HS-5 (cell line): ENCODE data around the gene TMEM108.

ENCODE experiments used
- DNase-seq: peaks from one replicate; pipeline ENCODE4 v3.0.0-alpha.2; 2012; ENCODE audit warnings: low read depth

TMEM108 gene

DNA sequence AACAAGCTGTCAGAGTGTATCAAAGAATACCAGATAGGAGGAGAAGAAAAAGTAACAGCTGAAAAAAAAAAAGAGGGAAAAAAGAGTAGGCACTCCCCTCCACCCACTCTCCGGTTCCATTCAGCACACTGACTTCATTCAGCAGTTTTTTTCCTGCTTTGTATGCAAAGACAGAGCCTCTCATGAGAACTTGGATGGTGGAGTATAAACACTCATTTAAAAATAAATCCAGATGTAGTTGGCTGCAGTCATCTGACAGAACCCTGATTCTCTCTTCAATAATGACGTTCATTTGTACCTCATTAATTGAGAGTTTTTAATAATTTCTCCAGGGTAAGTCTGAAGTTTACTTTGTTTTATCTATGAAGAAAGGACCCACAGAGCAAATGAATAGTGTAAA is 81.0 kb downstream of the TMEM108 start:
- DNase-seq: no peak

DNA sequence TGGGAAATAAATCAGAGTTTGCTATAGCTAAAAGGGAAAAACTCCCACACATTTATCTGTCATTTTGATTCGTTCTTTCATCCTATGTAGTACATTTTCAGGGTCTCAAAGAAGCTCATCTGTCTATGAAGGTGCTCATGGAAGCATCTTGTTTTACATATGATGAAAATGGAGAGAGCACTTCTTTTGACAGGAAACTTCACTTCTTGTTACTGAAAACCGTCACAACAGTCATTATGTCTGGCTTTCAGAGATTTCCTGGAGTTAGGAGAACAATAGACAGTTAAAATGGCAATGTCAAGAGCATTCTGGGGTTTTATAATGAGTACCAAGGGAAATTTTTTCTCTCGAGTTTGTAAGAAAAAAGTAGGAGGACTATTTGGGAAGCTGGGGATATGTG is 83.3 kb downstream of the TMEM108 start:
- DNase-seq: no peak

DNA sequence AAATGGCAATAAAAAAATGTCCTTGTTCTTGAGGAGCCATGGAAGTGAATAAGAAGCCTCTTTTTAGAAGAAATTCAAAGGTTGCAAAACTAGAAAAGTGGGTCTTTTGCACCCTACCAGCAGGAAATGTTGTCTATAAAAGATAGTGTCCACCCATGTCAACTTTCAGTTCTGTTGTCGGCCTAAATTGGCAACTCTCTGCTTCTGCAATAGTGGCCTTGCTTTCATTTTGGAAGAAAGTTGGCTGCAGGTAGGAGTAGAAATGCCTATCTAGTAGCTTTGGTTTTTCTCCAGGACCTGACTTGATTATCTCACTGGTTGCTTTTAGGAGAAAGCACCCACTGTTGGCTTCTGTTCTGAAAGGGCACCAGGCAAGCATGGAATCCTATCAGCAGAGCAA is 85.4 kb downstream of the TMEM108 start:
- DNase-seq: no peak

DNA sequence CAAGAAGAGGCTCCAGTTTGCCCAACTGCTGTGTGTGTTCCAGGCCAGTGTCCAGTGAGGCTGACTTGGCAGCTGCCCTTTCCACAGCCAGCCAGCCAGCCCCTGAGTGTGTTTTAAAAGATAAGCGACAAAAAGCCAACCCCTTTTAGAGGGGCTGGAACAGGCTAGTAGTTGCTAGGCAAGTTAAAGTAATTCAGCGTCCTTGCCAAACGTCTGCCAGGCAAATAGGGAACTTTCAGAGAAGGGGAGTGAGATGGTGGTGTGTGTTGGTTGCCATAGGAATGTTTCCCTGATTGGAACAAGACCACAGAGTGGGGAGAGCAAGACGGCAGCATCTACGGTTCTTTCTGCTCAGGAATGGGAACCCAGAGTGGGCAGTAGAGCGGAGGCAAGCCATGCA is 86.3 kb downstream of the TMEM108 start:
- DNase-seq: no peak

DNA sequence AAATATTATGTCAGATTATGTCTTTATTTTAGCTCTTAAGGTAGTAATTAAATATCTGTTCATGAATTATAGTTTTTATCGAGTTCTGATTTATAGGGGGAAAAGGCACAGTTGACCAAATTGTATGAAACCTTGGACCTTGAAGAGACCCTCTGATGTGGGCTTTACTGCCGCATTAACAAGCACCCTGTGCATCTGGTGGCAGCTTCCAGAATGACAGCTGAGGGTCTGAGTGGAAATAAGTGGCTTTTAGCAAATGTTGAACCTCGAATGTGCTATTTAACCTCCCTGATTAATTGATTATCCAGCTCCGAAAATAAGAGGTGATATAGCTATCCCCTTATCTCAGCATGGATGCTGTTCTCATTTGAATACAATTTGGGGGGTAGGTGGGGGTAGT is 87.0 kb downstream of the TMEM108 start:
- DNase-seq: no peak

DNA sequence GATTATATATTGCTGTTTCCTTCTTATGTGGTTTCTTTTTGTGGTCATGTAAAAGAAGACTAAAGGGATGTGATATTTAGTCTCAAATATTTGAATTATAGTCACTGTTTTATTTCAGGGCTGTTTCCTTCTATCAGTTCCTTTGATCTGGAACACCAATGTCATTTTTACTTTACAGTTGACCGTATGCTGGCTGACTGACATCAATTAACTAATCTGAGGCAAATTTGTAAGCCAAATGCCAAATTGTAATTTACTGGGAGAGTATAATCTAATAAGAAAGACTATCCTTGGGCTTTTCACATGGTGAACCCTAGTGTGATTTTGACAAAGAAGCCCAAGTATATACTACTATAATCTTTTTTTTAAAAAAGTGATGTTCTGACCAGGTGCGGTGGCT is 87.6 kb downstream of the TMEM108 start:
- no peak for DNase-seq

DNA sequence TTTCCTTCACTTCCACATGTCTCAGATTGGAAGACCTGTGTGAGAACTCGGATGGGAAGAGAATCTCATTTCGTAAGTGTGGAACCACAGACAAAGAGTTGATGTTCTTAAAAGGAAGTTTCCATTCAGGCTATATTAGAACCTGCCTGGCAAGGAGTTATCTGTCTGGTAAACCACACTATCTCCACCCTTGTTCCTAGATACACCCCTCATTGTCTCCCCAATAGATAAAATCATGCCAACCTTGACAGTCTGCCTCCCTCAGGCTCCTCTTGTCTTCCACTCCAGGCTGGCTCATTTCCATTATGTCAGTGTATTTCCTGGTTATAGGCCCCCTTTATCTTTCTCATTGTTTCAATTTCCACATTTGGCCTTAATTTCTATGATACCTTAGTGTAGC is 89.2 kb downstream of the TMEM108 start:
- no peak for DNase-seq

DNA sequence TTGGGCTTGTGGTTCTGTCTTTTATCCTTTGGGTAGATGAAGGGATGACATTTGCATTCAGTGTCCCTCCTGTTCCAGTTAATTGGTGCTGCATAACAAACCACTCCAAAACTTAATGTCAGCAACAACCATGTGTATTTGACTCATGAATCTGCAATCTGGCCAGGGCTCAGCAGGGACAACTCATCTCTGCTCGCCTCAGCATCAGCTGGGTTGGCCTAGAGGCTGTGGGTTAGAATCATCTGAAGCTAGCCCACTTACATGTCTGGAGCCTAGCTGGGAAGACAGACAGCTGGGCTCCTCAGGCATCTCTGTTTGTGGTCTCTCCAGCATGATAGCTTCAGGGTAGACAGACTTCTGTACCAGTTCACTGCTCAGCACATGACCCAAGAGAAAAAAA is 92.0 kb downstream of the TMEM108 start:
- no peak for DNase-seq

DNA sequence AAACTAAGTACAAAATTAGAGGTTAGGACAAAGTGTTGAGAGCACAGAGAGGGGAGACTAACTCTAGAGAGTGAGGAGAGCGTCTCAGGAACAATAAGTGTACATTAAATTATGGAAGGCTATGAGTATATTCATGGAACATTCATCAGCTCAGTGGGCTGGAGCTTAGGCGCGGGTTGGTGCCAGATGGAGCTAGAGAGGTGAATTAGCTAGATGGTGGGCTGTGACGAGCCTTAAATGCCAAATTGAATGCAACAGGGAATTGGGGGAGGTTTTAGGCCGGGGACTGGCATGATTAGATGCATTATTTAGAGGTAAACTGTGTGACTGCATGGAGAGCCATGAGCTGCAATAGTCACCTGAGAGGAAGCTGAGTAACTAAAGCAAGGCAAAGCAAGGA is 97.1 kb downstream of the TMEM108 start:
- no peak for DNase-seq

DNA sequence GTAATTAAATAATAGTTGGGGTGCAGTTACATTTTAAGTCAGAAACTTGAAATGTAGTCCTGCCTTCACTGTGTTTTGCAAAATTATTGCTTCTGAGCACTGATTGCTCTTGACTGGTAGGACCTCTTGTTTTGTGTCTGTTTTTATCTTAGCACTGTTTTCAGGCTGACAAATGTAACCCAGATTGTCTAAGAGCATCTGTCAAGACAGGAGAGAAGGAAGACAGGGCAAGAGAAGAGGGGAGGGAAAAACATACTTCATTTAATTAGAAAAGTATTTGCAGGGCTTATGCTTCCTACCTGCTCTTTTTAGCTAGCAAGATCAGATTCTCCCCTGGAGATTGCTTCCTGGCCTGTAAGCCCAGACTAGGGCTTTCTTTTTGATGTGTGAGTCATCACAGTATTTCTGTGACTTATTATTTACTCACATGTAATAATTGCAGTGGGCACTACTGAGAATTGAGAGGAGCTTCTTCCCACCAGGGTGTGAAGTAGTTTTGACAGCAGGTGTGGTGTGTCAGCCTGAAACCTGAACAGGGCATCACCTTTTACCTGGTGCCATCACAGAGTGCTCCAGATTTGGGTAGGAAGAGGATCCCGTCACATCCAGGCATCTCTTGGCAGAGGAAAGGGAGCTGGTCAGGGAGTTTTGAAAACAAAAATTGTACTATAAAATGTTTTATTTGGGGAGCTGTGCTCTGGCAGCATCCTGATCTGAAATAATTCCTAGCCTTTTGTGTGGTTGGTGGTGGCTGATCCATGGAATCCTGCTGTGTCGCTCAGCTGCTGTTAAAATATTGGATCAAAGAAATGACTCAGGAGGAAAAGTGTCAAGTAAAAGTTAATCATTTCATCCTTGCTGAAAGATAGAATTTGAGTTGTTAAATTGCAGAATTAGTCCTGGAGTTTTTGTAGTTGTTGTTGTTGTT is 98.2 kb downstream of the TMEM108 start:
- no peak for DNase-seq

DNA sequence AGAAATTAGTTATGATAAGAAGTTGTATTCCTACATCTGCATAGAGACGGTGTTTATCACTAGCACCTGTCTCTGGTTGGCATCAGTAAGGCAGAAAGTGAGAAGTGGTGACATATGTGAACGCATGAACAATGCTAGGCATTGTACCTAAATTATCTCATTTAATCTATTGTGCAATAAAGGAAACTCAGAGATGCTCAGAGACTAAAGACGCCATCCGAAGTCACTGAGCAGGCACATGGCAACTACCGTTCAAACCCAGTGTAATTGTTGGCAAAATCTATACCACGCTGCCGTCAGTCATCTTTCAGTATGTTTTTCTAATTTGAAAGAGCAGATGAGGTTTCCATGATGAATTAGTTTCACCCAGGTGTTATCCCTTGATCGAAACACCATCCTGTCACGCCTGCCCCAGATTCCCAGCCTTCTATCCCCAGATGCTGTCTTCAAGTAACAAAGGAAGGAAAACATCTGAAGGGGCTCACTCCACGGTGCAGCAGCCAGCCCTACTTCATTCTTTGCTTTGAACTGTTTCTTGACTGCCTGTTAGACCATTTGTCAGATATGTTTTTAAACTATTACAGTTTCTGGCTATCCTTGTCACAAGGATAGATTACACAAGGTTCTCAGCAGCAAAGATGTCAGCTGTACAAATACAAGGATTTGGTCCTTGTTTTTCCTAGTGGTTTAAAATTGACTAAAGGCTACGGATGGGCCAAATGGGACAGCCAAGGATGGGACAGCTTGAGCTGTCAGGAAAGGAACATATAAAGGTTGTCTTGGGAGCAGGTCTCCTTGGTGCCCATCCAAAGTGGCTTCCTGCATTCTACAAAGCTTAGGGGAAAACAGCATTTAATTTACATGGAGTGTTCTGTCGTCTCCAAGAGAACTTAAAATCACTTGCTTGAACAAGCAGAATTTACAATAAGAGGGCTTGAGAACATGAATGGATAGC is 99.1 kb downstream of the TMEM108 start:
- no peak for DNase-seq

DNA sequence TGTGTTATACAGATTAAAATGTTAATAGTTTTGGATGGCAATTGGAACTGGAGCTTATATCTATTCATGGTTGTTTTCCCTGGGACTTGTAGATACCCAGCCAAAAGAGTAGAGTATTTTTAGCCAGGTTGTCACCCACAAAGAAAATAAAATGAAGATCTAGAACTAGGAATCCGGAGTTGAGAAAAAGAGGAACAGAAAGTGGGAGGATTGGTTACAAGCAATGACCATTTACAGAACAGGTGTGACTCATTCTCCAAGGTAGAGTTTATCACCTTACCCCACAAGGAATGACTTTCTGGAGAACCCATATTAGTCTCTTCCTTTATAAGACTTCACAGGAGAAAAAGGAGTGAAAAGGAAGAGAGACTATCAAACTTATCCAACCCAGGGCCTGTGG is 99.8 kb downstream of the TMEM108 start:
- no peak for DNase-seq

DNA sequence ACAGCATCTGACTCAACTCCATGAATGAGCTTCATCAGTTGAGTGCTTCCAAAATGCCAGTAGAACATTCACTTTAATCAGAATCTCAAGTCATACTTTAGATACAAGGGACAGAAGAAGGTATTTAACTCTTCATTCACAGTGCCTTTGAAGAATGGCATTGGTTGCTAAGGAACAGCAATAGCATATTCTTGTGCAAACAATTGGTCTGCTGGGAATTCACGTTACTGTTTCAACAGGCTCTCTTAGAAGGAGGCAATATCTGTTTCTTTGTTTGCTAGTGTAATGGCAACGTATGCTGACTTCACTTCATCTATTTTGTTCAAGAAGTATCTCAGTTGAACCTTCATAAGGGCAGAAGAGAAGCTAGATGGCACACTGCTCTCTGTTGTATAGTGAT is 113.9 kb downstream of the TMEM108 start:
- no peak for DNase-seq

DNA sequence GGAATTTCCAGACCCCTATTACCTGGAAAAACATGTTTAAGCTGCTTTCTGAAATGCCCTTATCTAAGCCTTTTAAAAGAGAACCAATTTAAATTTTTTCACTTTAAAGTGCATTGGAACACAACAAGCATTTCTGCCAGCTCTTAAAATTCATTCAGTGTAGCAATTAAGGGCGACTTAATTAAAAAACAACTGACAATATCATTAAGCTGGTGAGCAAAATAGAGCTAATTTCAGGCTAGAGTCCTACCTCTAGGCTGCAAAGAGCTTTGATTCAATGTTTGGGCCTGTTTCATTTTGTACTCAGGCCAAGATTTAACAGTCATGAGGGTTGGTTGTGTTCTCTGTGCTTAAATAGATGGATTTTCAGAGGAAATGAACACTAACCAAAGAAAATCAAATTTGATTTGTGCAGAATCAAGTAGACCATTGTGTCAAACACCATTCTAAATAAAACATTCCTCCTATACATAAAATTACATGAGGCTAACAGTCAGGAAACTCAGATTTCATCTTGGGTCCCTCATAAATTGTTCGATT is 114.6 kb downstream of the TMEM108 start:
- DNase-seq: no peak

DNA sequence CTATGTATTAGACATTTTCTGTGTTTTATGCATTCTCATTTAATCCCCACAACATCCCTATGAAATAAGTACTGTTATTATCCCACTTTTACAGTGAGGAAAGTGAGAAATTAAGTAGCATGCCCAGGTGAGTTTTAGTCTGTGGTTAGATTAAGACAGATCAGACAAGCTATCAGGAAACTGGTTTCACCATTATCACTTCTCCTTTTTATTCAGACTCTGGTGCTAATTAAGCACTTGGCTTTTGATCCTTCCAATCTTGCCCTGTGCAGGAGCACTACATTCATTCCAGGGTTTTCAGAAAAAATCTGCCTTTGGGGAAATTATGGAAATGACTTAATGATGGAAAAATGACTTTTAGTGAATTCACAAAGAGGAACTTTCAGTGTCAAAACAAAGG is 115.2 kb downstream of the TMEM108 start:
- DNase-seq: no peak

DNA sequence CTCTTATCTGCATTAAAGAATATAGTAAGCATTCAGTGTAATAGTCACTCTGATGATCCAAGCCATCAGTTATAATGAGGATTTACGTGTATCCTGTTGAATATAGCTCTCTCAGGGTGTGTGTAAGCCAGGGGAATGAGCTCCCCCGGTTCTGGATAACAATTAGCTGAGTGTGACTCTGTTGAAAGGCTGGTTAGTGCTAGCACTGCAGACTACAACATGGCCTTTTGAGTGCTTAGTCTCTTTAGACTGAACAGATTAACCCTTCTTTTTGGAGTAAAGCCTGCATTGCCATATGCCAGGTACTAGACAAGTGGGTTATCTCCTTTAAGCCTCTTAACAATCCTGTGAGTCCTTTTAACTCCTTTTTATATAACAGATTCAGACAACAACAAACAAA is 119.5 kb downstream of the TMEM108 start:
- DNase-seq: no peak

DNA sequence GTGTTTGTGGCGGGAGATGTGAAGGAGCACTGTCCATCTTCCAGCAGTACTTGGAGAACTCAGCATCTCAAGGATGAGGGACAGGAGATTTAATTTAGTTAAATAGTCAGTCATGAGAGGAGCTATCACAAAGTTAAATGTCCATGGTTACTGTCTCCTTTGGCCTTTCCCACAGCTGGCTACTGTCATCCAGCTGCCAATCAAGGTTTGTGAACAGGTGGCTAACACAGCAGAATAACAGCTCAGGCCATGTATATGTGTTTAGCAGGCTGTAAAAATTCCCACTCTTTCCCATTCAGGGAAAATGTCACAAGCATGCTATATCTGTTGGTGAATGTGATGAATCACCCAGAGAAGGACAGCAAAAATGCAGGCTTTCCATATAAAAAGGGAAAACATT is 120.5 kb downstream of the TMEM108 start:
- no peak for DNase-seq

DNA sequence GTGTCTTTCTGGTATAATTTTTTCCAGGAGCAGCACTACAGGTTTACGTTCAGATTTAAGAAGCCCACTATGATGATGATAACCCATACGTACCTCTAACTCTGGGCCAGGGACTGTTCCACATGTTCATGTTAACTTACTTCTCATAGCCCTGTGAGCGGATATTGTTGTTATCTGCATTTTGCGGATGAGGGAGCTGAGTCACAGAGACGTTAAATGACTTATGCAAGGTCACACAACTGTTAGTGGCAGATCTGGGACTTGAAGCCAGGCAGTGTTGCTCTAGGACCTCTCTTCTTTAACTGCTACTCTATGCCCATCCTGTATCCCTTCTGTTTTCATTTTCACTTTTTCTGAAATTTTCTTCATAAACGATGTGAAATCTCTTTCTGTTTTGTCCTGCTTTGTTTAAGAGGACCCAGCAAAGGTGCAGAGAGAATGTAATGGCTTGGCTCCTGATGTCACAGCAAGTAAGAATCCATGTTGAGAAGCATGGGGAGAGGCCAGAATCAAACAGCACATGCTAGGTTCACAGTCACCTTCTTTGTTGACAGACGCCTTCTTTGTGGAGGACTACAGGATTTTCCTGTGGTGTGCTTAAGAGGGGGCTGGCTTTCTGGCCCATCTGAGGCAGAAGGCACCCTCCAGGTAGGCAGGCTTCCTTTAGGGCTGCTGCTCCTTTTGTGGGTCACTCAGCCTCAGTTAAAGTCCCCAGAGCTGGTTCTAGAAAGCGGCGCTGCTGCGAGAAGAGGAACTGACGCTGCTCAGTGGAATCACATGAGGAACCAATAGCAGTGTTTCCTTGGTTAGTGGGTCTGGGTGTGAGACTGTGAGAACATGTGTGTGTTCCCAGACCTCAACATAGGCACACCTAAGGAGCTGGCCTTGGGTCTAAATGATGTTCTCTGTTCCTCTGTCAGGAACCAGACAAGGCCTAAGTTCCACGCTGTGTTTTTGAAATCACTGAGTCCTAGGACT is 121.6 kb downstream of the TMEM108 start:
- DNase-seq: no peak

DNA sequence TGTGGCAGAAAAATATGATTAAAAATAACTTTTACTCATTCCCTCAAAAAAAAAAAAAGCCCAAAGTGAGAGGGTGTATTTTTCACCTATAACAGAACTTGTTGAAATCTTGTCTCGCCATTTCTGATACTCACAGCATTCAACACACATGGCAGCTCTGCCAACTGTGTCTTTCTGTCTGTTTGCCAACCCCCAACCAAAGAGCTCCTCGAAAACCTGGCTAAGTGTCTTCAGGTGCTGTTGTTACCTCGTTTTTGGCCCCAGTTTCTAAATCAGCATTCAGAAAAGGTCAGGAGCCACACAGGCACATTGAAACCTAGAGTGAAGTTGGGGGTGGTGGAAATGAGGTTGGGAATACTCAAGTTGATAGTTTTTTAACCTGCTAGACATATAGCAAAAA is 123.5 kb downstream of the TMEM108 start:
- DNase-seq: no peak

DNA sequence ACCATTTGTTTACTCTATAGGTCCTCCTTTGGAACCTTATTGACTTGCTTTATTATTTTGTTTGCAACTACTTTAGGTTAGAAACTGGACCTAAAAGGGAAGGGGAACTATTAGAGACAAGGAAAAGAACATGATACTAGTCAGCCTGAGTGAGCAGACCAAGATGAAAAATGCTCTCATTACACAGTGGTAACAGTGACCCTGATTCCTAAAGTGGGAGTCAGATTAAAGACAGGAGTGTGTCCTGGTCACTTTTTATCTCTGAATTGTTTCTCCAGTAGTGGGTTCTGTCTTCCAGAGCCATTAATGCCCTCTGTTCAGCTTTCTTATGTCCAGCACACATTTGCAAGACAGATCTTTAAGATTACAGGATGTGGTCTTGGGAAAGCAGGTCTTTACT is 124.1 kb downstream of the TMEM108 start:
- DNase-seq: no peak

DNA sequence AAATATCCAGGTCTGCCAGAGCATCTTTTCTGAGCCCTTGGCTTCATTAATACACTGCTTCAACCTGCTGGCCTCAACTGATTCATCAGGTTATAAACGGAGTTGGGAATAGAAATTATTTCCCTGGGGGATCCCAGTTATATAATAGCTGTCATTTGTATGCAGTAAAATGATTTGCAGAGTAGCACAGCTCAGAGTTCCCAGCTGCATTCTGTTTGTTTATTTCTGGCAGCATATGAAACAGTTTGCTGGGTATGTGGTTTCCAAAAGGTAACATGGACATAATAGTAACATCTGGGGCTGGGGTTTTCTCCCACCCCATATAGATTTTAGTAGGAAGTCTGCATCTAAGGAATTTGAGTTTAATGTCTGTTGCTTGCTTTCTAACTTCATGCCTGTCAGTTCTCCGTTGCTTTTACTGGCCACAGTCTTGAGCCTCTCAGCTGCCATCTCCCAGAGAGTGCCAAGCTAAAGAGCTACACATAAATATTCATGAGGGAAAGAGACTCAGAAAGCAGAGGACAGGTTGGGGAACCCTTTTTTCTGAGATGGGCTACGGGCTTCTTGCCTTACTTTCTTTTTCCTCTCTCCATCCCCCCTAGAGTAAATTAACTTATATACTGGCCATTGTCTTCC is 124.6 kb downstream of the TMEM108 start:
- no peak for DNase-seq
